NCI-H82 (cell line): ENCODE results near the gene PPARA.

Source experiments
- DNase-seq: peaks from one replicate; lab custom pipeline; 2025; lab: John Stamatoyannopoulos, UW

Gene PPARA

DNA sequence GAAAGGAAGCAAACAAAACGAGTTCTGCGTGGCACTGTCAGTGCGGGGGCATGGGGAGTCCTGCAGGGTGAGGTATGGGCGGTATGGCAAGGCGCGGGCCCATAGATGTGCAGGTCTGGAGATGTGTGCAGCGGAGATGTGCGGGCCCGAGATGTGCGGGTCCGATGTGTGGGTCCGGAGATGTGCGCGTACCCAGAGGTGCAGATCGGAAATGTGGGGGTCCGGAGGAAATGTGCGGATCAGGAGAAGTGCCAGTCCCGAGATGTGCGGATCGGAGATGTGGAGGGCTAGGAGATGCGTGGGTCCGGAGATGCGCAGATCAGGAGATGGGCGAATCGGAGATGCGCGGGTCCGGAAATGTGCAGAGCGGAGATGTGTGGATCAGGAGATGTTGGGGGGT lies 63.8 kb downstream of the PPARA start:
- no peak for DNase-seq

DNA sequence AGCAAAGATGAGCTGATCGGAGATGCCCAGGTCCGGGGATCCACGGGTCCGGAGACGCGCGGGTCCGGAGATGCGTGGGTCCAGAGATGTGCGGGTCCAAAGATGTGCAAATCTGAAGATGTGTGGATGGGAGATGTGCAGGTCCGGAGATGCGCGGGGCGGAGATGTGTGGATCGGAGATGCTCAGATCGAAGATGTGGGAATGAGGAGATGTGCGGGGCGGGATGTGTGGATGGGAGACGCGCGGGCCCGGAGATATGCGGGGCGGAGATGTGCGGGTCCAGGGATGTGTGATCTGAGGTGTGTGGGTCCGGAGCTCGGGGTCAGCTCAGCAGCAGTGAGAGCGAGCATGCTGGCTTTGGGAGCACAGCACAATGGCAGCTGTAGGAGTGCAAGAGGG lies 64.3 kb downstream of the PPARA start:
- DNase-seq: no peak

DNA sequence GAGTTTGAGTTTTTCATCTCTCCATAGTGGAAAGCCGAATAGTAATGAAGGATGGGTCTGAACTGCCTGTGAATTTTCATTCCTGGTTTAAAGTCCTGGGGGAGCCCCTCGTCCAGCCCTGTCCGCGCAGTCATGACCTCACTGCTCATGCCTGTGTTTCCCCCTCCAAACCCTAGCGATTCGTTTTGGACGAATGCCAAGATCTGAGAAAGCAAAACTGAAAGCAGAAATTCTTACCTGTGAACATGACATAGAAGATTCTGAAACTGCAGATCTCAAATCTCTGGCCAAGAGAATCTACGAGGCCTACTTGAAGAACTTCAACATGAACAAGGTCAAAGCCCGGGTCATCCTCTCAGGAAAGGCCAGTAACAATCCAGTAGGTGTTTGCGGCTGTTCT lies 69.3 kb downstream of the PPARA start:
- no peak for DNase-seq

DNA sequence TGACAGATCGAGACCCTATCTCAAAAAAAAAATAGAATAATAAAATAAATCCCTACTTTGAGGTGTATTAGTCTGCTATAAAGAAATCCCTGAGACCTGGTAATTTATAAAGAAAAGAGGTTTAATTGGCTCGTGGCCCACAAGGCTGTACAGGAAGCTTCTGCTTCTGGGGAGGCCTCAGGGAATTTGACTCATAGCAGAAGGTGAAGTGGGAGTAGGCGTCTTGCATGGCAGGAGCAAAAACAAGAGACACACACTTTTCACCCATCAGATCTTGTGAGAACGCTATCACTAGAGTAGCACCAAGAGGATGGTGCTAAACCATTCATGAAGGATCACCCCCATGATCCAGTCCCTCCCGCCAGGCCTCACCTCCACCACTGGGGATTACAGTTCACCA lies 70.6 kb downstream of the PPARA start:
- DNase-seq: no peak

DNA sequence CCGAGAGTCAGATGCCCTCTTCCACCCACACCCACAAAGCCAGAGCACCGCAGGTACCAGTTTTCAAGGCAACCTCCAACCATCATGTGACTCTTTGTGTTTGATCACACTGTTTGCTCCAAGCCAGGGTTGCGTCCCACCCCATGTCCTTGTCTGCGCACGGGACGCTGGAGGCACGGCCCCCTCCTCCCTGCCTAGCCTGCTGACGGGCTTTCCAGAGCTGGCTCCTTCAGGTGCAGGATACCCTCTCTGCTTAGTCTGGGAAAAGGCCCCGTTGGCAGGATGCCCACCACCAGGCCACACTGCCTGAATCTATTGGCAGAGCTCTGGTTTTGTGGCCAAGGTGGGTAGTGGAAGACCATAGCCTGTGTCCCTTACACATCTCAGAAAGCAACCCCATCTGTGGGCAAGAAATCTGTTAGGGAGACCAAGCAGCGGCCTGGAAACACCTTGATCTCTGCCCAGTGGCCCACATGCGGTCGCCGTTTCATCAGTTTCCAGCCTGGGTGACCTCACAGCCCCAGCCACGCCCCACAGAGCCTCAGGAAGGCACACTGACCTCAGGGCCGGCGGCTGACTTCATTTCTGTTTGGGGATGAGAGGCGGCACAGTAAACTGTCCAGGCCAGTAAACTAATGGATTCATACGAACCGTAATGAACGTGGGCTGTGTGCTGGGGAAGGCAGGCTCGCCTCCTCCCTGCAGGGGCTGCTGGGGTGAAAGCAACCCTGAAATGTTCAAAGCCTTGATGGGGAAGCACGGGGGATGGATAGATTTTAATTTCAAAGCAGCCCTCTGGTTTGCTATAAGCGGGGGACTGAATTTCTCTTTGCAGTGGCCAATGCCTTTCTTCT lies 73.9 kb downstream of the PPARA start:
- no peak for DNase-seq

DNA sequence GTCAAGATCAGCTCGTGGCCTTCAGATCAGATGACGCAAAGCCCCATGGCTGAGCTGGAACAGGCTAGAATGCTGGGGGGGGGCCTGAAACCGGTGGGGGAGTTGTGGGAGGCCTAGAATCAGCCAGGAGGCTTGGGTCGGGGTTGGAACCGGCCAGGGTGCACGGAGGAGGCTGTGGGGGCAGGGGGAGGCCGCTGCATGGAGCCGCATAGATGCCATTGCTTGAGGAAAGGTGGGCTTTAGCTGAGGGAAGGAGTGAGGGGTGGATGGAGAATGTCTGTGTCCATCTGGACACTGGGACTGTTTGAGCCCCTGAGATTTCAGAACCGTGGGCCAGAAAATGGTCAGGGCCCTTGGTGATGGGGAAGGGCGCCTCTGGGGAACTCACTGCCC lies 74.6 kb downstream of the PPARA start:
- no peak for DNase-seq

DNA sequence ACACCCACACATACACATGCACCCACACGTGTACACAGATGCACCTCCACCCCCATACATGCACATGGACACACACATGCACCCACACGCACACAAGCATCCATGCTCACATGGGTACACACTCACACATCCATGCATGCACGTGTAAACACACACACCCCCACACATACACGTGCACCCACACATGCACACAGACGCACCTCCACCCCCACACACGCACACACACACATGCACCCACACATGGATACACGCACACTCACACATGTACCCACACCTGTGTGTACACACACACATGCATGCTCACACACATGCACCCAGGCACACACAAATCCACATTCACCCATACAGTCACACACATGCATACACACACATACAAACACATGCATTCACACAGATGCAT lies 75.3 kb downstream of the PPARA start:
- no peak for DNase-seq

DNA sequence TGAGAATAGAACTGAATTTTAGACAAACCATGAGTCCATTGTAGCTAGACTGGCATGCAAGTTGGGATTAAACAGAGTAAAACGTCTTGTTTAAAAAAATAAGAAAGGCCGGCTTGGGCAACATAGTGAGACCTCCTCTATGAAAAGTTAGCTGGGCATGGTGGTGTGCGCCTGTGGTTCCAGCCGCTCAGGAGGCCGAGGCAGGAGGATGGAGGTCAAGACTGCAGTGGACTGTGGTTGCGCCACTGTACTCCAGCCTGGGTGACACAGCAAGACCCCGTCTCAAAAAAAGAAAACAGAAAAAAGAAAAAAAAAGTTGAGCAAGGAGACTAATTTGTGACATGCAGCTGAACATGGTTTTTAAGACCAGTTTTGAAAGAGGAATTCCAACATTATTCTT lies 76.3 kb downstream of the PPARA start:
- no peak for DNase-seq

DNA sequence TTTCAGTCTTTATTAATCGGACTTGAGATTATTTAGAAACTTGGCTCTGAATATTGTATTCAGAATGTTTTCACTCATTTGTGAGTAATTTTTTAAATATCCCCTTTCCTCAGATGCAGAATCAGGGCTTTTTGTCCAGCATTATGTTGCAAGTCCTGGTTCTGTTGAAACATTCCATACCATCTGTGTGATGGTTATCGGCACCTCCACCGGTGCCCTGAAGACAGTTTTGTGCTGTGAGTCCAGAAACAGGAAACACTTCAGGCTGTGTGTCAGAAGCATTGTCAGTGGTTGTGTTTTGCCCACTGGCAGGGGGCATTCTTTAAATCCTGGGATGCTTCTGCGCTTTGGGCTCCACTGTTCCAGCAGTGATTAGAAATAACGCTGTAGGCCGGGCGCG lies 79.4 kb downstream of the PPARA start:
- no peak for DNase-seq

DNA sequence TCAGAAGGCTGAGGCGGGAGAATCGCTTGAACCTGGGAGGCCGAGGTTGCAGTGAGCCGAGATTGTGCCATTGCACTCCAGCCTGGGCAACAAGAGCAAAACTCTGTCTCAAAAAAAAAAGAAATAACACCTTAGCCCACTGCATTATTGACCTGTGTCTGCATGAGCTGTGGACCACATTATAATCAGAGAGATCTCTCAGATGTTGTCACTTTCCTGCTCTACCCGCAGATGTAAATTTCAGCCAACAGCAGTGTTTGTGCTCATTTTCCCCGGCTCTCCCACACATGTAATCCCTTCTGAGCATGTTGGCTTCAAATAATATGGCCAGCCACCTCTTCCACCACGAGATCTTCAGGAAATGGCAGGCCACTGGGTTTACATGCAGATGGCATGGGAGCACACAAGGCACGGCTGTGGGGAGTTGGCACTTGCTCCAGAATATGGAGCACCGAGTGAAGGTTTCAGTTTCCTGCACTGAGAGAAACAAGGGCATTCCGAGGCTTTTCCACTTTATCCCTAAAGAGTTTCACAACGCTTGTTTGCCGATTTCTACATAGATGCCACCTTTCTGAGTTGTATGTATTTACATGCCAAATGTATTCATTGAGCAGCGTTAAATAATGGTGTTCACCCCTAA lies 80.1 kb downstream of the PPARA start:
- DNase-seq: no peak

DNA sequence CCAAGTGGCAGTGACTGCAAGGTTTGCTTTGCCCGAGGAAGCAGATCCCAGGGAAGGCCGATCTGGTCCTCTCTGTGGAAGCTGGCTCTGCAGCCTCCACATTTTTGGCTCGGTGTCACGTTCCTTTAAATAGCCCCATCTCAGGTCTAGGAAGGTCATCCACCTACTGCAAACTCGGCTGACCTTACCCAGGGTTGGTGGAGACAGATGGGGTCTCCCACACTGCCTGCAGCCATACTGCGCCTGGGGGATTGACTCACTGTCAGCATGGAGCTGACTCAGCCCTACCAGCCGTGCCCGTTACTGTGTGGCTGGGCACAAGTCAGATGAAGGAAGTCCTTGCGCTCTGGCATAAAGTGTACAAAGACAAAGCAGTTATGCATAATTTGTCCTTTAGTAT lies 82.9 kb downstream of the PPARA start:
- peak; percentile 20 for DNase-seq

DNA sequence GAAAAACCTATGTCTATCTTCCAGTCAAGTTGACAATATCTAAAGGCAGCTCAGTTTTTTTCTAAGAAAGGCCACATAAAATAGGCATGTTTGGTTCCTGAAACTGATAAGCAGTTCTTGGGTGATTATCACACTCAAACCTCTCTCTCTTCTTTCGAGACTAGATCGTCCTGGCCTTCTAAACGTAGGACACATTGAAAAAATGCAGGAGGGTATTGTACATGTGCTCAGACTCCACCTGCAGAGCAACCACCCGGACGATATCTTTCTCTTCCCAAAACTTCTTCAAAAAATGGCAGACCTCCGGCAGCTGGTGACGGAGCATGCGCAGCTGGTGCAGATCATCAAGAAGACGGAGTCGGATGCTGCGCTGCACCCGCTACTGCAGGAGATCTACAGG lies 84.6 kb downstream of the PPARA start:
- no peak for DNase-seq

DNA sequence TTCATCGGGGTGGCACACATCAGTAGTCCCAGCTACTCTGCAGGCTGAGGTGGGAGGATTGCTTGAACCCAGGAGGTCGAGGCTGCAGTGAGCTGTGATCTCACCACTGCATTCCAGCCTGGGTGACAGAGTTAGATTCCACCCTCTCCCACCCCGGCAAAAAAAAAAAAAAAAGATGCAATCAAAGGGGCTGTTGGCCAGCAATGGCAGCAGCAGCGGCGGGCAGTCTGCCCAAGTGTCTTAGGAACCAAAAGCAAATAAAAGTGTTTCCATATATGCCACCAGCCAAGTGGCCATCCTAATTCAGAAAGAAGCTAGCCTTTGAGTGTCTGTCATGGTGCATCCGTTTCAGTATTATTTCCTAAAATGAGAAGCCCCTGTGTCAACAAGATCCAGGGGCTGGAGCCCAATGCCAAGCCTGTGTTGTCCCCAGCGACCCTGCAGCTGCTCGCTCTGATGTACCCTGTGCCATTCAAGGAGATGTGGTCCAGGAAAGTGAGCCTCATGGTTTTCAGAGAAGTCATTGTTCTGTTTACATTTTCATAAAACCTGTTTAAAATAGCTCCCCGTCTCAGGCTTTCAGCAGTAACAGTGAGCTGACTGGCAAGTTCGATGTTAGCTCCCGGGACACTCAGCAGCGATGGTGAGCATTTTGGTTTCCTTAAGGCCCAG lies 87.3 kb downstream of the PPARA start:
- DNase-seq: no peak

DNA sequence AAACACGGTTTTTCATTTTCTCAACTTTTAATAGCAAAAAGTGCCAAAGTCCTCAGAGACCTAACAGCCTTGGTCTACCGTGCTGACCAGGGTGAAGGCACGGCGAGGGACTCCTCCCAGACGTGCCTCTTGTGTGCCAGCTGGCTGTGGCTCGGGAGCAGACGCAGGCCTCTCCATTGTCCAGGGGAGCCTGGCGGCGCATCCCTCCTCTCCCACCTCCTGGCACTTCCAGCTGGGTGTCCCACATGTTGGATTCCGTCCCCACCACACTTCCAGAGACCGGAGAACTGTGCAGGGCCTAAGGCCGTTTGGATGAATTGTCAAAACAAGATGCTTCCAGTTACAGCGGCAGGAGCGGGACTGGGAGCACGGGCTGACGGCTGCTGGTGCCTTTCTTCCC lies 88.2 kb downstream of the PPARA start:
- no peak for DNase-seq

DNA sequence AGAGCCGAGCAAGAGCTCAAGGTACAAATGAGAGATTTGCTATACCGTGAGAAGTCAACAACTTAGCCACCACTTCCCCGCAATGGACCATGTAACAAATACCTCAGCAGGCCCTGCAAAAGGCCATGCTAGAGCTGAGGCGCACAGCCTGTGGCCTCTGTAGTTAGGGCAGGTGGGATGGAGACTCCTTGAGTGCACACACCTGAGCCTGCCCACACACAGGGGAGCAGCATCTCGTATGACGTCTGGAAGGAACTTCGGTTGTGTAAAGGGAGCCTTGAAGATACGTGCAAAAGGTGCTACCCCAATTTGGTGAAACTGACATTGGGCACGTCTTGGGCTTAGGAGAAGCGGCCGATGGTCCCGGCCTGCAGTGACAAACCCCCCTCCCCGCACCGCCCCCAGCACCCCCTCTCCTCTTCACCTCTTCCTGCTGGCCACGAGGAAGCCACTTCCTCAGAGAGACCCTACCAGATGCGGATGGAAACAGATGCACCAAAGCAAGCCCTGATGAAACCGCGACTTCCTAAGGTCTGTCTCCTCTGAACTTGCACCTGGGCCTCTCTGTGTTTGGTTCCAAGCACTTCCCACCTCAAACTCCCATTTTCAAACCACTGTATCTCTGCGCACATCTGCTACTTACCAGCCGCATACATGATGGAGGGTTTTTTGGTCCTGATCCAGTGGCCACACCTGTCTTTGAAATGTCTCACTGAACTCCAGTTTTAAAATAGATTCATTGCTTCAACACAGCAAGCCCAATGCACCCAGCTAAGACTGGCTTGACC lies 89.1 kb downstream of the PPARA start:
- DNase-seq: no peak

DNA sequence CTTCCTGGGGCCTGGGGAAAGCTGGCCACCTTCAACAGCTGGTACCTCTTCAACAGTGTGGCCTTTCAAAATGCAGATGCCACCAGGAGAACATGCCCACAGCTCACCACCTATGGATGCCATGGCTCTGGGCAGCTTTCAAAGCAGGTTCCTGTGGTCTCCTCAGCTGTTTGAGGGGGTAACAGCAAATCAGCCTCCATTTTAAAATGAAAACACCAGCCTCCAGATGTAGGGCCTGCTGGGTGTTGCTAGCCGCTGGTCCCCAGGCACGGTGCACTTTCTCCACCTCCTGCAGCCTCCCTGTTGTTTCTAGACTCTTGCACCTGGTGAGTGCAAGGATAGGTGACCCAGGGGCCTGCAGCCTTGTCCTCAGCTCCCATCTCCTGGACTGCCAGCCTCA lies 89.7 kb downstream of the PPARA start:
- DNase-seq: no peak

DNA sequence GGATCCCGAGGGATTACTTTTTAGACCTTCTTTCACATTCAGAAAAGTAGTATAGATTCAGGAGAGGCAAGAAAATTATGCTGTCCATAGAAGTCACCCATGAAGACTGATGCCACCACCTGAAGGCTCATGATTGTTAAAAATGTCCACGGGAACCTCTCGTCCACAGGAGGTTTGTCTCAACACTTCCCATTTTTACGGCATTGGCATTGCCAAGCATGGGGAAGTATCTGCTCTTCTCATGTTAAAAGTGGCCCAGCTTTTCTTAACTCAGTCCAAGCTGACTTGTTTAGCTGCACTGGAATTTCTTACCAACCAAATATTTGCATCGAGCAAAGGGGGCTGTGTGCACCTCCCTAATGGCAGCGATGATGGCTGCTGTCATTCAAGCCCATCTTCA lies 90.2 kb downstream of the PPARA start:
- no peak for DNase-seq

DNA sequence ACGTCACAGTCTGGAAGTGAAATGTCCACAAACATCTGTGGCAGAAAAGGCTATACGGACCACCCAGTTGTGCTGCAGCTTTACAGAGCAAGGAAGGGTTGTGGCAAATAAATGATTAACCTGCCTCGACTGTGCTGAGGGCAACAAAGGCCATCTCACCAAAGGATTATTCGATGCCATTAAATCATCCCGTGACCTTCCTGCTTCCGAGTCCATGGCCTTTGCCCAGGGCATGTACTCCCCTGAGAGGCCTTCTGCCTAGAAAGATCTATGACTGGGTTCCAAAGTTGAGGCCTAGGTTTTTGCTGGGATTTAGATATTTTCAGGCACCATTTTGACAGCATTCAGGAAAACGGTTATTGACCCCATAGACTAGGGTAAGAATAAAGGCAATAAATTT lies 90.6 kb downstream of the PPARA start:
- DNase-seq: no peak

DNA sequence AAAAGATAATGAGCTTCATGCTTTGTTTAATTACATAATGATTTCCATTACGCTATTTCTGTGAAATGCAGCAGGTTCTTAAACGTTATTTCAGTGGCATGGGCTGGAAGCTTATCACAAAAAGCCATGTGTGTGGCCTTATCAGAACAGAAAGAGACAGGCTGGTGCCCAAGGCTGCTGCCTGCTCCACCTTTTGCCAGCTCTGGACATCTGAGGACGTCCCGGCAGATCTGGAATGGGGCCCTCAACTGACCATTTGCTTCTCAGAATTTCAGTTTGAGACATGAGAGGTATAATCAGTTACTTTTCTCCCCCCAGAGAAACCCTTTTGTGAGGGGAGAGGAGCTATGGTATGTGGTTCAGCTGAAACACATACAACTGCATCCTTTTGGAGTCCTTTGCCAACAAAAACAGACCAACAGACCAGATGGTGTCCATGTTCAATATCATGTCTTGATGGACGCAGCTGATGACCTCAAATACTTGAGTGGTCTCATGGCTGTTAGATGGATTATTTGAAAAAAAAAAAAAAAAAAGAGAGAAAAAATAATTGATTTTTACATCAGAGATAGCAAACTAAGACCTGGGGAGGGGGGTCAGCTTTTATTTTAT lies 91.2 kb downstream of the PPARA start:
- DNase-seq: no peak

DNA sequence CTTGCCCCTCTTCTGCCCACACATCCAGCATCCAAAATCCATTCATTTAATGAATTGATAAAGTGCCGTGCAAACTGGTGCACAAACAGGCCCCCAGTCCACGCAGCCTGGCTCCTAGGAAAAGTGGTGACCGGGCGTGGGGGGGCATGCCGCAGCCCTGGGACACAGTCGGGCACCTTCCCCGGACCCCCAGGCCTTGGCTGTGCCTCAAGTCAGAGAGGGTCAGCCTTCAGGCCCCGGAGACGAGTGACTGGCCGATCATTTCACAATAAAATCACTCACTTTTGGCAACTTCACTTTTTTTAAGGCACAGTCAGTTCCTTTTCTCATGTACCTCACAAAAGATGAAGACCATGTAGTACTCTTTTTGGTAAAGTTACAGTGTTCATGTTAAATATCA lies 91.8 kb downstream of the PPARA start:
- DNase-seq: no peak

DNA sequence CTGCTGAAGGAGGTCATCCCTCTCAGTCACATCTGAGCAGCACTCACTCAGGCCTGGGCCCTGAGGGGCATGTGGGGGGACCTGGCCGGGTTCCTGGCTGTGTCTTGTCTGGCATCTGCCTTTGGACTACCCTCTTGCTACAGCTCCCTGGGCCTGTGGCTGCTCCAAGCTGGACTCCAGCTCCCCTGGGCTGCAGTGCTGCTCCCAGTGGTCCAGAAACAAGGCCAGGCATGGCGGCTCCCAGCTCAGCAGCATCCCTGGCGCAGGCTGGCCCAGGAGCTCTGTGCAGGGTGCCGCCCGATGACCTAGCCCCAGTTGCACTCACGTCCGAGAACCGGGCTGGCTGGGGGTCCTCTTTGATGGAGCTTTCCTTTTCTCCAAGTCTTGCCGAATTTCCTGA lies 94.4 kb downstream of the PPARA start:
- DNase-seq: no peak

DNA sequence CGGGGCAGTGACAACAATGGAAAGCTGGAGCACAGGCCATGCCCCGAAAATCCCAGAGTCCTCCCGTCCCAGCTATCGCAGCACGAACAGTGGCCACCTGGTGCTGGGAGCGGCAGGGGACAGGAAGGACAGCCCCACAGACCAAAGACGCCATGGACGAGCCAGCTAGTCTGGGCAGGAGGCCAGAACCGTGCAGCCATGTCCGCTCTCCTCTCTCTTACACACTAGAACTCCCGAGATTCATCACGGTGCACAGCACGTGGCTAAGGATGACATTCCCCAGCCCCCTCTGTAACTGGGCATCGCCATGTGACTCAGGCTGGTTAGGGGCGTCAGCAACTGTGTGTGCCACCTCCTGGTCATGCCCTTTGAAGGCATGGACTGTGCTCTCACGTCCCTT lies 95.2 kb downstream of the PPARA start:
- no peak for DNase-seq
